MG63 (cell line): ENCODE data around the gene BBS1. TPM values are rescaled to one million over a fixed set of nuclear protein-coding genes. Genes with fewer than 3 reads are reported as not detected.

Experiments used
- DNase-seq: peaks from one replicate; pipeline ENCODE4 v3.0.0-alpha.2; 2020
- H3K27me3 ChIP-seq: fragments of 250-450 bp; sonication (Bioruptor Pico); 2 replicates; pipeline ENCODE4 v1.5.1; 2020; ENCODE audit warnings: mild to moderate bottlenecking, moderate library complexity
- H3K36me3 ChIP-seq: fragments of 250-450 bp; sonication (Bioruptor Pico); 2 replicates; pipeline ENCODE4 v1.5.1; 2020; ENCODE audit warnings: mild to moderate bottlenecking, moderate library complexity
- H3K4me3 ChIP-seq: fragments of 250-450 bp; sonication (Bioruptor Pico); 2 replicates; pipeline ENCODE4 v1.5.1; 2020; ENCODE audit warnings: mild to moderate bottlenecking, moderate library complexity
- H3K9me3 ChIP-seq: fragments of 250-450 bp; sonication (Bioruptor Pico); 2 replicates; pipeline ENCODE4 v1.5.1; 2020; ENCODE audit warnings: mild to moderate bottlenecking, moderate library complexity
- total RNA-seq: library from RNA; depleted of rRNA; stranded (reverse); fragments of >200 nt; shearing (Covaris generic); gene quantifications from 2 replicates; pipeline ENCODE4 v1.2.3, GENCODE V29; 2014; ENCODE audit warnings: low replicate concordance

Gene BBS1
- total RNA-seq, 1 experiment from 2014 or later = 14.7 TPM

- no peaks in the 10 kb centered on the region for H3K27me3 ChIP-seq
- DNase-seq = no peak
- peaks cover 3% of the 10 kb centered on the region for H3K36me3 ChIP-seq
- H3K4me3 ChIP-seq = no peak overlapping the region
- H3K9me3 ChIP-seq = no peaks in the 10 kb centered on the region
Observed at GRCh38 chr11:66473608-66474515, 36.6 kb upstream of the BBS1 start.

DNA sequence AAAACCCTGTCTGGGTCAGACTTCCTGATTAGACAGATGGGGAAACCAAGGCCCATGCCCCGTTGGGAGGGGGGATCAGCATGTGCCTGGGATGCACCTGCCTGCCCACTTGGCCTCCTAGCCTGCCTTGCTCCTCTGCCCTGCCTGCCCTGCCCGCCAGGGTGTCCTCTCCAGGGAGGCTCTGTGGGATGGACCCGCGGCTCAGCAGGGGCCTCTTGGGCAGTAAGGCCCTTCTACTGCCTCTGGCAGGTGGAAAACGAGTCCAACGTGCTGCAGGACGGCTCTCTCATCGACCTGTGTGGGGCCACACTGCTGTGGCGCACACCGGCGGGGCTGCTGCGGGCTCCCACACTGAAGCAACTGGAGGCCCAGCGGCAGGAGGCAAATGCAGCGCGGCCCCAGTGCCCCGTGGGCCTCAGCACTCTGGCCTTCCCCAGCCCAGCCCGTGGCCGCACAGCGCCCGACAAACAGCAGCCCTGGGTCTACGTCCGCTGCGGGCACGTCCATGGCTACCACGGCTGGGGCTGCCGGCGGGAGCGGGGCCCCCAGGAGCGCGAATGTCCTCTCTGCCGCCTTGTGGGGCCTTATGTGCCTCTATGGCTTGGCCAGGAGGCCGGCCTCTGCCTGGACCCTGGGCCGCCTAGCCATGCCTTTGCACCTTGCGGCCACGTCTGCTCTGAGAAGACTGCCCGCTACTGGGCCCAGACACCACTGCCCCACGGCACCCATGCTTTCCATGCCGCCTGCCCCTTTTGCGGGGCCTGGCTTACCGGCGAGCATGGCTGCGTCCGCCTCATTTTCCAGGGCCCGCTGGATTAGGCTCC lies 34.9 kb upstream of the BBS1 start:
- Histone ChIP-seq H3K36me3 (peaks cover 5% of the 10 kb centered on the region), H3K27me3 (no peaks in the 10 kb centered on the region), H3K4me3 (no peak overlapping the region), H3K9me3 (no peaks in the 10 kb centered on the region)
- no peak for DNase-seq

DNA sequence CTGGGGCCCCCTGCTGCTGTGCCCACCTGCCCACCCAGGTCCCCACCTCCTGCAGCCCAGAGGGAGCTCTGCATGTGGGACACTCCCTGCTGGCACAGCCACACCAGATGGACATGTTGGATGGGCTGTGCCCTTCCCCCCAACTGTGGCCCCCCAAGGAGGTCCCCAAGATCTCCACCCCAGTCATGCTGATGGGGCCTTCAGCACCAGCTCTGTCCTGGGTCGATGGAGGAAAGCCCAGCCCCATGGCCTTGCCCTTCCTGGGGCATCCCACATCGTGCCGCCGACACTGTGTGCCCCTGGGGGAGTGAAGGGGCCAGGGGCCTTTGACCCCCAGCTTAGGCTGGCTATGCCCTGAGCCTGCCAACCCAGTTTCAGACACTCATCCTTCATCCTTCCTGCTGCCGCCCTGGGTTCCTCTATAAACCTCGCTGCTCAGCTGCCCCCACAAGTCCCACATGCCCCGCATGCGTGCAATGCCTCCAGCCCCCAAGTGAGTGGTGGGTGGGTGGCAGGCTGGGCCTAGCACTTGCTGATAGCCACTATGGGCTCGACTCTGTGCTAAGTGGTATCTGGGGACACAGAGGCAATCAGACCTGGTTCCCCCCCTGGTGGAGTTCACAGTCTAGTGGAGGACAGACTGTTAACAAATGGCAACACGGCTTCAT lies 34.1 kb upstream of the BBS1 start:
- H3K36me3 ChIP-seq = peaks cover 5% of the 10 kb centered on the region
- H3K4me3 ChIP-seq = no peak overlapping the region
- H3K9me3 ChIP-seq = no peaks in the 10 kb centered on the region
- no peak for DNase-seq
- H3K27me3 ChIP-seq = no peaks in the 10 kb centered on the region

- DNase-seq = no peak
- H3K4me3 ChIP-seq = no peak overlapping the region
- H3K27me3 ChIP-seq = no peaks in the 10 kb centered on the region
- no peaks in the 10 kb centered on the region for H3K9me3 ChIP-seq
- H3K36me3 ChIP-seq = peaks cover 6% of the 10 kb centered on the region
Observed at GRCh38 chr11:66476841-66477251, 33.6 kb upstream of the BBS1 start.

DNA sequence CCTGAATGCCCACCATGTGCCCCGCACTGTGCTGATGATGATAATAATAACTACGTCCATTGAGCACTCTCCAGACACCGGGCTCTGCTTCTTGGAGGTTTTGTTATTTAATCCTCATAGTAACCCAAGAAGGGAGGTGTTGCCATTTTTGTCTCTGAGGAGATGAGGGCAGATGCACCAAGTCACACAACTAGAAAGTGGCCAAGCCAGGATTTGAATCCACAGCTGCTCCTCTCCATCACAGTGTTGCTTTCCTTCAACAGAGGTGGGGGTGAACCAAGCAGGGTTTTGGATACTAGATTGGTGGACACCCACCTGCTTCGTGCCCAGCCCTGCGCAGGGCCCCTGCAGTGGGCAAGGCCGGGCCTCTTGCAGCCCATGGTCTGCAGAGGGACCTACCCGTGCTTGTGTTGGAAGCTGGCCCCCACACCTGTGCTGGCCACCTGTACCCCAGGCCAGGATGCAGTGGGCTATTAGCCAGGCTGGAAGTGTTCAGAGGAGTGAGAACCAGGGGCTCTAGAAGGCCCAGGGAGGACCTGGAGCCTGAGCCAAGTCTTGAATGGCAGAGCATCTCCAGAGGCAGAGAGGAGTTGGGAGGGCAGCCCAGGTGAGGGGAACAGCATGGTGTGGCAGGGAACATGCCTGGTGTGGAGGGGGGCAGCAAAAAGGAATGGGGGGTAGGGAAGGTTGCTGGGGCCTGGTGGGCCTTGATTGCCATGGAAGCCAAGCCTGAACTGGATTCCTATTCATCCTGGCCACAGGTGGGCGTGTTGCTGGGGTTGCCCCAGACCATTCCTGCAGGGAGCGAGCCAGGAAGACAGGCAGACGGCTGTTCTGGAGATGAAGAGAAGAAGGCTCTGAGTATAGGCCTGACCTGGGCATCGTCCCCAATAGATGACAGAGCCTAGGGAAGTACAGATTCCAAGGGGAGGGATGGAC lies 32.9 kb upstream of the BBS1 start:
- Histone ChIP-seq H3K36me3 (peaks cover 9% of the 10 kb centered on the region), H3K9me3 (no peaks in the 10 kb centered on the region), H3K4me3 (no peak overlapping the region), H3K27me3 (no peaks in the 10 kb centered on the region)
- DNase-seq = no peak

DNA sequence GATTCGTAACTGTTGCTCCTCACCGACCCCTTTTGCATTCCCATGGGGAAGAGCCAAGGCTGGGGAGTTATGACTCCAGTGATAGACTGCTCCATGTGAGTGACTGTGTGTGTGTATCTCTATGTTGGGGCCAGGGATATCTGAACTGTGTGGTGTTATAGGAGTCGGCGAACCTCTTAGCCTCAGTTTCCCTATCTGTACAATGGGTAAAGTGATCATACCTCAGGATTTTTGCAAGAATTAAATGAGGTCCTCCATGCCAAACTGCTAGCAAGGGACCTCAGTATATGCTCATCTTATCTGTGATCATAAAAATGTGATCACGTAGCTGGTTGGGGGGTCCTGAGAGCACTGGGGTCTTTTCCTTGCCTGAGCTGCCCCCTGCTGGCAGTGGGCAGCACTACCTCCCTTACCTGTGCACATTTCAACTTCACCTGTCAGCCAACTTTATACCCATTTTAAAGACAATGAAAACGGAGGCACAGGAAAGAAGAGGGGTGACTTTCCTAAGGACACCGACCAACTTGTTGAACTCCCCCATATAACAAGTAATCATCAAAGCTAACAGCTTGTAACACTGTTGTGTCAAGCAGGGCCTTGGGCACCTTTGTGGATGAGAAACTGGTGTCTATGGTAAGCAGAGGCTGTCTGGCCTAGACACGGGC lies 31.6 kb upstream of the BBS1 start:
- no peaks in the 10 kb centered on the region for H3K27me3 ChIP-seq
- H3K9me3 ChIP-seq = no peaks in the 10 kb centered on the region
- peak overlapping the region; percentile 72 for H3K4me3 ChIP-seq
- no peak for DNase-seq
- peaks cover 17% of the 10 kb centered on the region for H3K36me3 ChIP-seq

GRCh38 chr11:66479394-66480116 lies 30.9 kb upstream of the BBS1 start:
- H3K9me3 ChIP-seq = no peaks in the 10 kb centered on the region
- H3K27me3 ChIP-seq = no peaks in the 10 kb centered on the region
- peak overlapping the region; percentile 72 for H3K4me3 ChIP-seq
- H3K36me3 ChIP-seq = peaks cover 17% of the 10 kb centered on the region
- DNase-seq = peak; percentile 65

GRCh38 chr11:66480117-66480938 lies 30.1 kb upstream of the BBS1 start, which contains the start of gene DPP3:
TSS of gene DPP3 (plus strand) at chr11:66480434. CDS start at chr11:66482201, 1,767 bp downstream.
- H3K36me3 ChIP-seq = peaks cover 17% of the 10 kb centered on the region
- H3K9me3 ChIP-seq = no peaks in the 10 kb centered on the region
- no peaks in the 10 kb centered on the region for H3K27me3 ChIP-seq
- H3K4me3 ChIP-seq = peak within 1 kb of the TSS; percentile 72
- DNase-seq = peak; percentile 98

GRCh38 chr11:66484806-66485380 lies 25.5 kb upstream of the BBS1 start:
- no peaks in the 10 kb centered on the region for H3K9me3 ChIP-seq
- peaks cover 18% of the 10 kb centered on the region for H3K36me3 ChIP-seq
- no peaks in the 10 kb centered on the region for H3K27me3 ChIP-seq
- H3K4me3 ChIP-seq = no peak overlapping the region
- DNase-seq = no peak

DNA sequence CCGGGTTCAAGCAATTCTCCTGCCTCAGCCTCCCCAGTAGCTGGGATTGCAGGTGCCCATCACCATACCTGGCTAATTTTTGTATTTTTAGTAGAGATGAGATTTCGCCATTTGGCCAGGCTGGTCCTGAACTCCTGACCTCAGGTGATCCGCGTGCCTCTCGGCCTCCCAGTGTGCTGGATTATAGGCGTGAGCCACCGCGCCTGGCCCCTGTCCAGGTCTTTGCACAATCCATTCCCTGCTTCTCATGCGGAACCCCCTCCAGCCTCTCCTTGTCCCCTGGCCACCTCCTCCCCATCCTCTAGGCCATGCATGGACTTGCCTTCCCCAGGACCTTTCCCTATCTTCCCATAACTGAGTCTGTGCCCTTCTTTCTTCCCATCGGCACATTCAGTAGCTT lies 21.5 kb upstream of the BBS1 start:
- no peaks in the 10 kb centered on the region for H3K27me3 ChIP-seq
- peaks cover 12% of the 10 kb centered on the region for H3K36me3 ChIP-seq
- H3K4me3 ChIP-seq = no peak overlapping the region
- DNase-seq = no peak
- no peaks in the 10 kb centered on the region for H3K9me3 ChIP-seq

GRCh38 chr11:66489636-66490035 lies 20.8 kb upstream of the BBS1 start:
- DNase-seq = no peak
- Histone ChIP-seq H3K4me3 (no peak overlapping the region), H3K9me3 (no peaks in the 10 kb centered on the region), H3K27me3 (no peaks in the 10 kb centered on the region), H3K36me3 (peaks cover 12% of the 10 kb centered on the region)

GRCh38 chr11:66491315-66491935 lies 19.0 kb upstream of the BBS1 start:
- H3K9me3 ChIP-seq = no peaks in the 10 kb centered on the region
- DNase-seq = no peak
- H3K36me3 ChIP-seq = peaks cover 12% of the 10 kb centered on the region
- H3K4me3 ChIP-seq = no peak overlapping the region
- no peaks in the 10 kb centered on the region for H3K27me3 ChIP-seq

GRCh38 chr11:66492161-66492865 lies 18.1 kb upstream of the BBS1 start:
- no peak for DNase-seq
- no peak overlapping the region for H3K4me3 ChIP-seq
- H3K36me3 ChIP-seq = peaks cover 14% of the 10 kb centered on the region
- no peaks in the 10 kb centered on the region for H3K9me3 ChIP-seq
- no peaks in the 10 kb centered on the region for H3K27me3 ChIP-seq
